GM12872 (cell line): ENCODE data around the gene PMM2.

ENCODE experiments used
- TF ChIP-seq, protein P1 (sequence below): IDR thresholded peaks from 3 replicates; pipeline ENCODE4 v1.5.1; 2011; ENCODE audit warnings: low read depth, mild to moderate bottlenecking, low read length, moderate library complexity; ENCODE audit not compliant: insufficient read depth

PMM2 gene

DNA sequence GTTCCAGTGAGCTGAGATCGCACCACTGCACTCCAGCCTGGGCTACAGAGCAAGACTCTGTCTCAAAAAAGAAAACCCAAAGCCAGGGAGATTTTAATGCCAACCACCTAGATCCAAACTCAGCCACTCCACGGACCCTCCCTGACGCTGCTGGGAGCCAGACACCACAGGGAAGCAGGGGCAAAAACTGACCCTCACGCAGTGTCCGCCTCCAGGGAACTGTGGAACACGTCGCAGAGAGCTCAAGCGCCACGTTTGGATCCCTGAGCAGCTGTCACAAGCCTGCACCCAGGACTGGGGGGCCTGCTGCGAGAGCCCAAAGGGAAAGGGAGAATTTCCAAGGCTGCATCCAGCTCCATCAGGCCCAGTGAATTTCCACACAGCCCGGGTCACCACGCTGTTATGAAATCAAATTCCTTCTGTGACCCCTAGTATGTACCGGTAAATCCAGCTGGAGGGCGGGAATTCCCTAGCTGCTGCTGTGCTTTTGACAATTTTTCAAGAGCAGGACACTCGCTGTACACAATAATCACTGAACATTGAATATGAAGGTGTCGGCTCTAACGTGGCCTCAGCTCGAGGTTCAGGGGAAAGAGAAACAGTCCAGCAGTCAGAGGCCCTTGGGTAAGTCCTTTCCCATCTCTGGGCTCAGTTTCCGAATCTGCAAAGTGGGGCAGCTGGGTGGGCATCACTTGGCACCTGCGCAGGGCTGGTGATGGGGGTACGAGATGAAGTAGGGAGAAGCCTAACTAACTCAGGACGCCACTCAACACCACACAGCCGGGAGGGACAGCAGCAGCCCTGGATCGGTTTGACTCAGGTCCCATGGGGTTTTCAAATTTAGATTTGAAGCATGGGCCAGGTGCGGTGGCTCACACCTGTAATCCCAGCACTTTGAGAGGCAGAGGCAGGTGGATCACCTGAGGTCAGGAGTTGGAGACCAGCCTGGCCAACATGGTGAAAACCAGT lies 62.6 kb downstream of the PMM2 start:
- TF ChIP-seq, protein P1, sequence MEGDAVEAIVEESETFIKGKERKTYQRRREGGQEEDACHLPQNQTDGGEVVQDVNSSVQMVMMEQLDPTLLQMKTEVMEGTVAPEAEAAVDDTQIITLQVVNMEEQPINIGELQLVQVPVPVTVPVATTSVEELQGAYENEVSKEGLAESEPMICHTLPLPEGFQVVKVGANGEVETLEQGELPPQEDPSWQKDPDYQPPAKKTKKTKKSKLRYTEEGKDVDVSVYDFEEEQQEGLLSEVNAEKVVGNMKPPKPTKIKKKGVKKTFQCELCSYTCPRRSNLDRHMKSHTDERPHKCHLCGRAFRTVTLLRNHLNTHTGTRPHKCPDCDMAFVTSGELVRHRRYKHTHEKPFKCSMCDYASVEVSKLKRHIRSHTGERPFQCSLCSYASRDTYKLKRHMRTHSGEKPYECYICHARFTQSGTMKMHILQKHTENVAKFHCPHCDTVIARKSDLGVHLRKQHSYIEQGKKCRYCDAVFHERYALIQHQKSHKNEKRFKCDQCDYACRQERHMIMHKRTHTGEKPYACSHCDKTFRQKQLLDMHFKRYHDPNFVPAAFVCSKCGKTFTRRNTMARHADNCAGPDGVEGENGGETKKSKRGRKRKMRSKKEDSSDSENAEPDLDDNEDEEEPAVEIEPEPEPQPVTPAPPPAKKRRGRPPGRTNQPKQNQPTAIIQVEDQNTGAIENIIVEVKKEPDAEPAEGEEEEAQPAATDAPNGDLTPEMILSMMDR = no peak

DNA sequence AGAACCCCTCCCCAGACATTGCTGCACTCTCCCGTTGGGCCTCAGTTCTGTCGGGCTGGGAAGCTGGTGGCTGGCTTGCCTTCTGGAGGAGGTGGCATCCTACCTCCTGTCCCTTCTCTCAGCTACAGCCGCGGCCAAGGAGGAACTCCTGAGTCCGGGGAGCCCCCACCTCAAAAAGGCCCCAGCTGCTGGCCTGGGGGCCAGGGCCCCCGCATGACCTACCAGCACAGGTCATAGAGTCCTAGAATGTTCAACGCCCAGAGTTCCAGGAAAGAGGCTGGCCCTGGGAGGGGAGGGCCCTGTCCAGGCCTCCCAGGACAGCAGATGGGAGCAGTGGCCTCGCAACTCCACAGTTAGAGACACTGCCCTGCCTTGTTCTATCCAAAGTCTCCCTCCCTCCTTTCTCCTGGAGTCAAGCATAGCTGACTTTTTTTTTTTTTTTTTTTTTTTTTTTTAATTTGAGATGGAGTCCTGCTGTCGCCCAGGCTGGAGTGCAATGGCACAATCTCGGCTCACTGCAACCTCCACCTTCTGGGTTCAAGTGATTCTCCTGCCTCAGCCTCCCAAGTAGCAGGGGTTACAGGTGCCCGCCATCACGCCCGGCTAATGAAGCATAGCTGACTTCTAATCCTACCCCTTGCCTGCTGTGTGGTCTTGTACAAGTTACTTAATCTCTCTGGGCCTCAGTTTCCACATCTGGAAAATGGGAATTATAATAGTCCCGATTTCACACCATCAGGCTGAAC lies 64.1 kb downstream of the PMM2 start:
- TF ChIP-seq, protein P1 = no peak

DNA sequence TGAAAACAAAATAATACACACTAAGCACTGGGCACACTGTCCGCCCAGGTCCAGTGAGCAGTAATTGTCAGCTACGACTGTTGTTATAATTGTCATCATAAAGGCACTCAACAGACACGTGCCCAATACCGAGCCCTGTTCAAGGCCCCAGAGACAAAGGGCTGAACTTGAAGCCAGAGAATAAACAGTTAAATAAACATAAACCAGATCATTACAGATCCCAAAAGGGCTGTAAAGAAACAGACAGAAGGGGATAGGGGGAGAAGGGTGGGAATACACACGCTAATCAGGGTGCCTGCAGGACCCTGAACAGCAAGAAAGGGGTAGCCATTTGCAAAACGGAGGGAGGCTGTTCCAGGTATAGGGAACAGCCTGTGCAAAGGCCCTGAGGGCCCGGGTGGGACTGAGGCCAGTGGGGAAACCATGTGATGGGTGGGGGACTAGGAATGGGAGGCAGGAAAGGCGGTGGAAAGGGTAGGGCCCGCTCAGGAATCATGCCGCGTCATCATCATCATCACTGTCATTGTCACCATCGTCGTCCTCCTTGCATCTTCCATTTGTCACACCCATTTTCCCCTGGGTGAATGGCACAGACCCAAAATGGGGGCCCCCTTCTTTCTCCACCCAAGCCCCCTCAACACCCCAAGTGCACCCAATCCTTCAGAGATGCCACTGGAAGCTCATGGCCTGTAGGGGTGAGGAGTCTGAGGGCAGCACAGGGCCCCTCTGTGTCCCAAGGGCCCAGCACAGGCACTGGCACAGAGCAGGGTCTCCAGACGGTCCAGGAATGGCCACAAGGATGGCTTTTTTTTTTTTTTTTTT lies 64.9 kb downstream of the PMM2 start:
- TF ChIP-seq, protein P1 = no peak

DNA sequence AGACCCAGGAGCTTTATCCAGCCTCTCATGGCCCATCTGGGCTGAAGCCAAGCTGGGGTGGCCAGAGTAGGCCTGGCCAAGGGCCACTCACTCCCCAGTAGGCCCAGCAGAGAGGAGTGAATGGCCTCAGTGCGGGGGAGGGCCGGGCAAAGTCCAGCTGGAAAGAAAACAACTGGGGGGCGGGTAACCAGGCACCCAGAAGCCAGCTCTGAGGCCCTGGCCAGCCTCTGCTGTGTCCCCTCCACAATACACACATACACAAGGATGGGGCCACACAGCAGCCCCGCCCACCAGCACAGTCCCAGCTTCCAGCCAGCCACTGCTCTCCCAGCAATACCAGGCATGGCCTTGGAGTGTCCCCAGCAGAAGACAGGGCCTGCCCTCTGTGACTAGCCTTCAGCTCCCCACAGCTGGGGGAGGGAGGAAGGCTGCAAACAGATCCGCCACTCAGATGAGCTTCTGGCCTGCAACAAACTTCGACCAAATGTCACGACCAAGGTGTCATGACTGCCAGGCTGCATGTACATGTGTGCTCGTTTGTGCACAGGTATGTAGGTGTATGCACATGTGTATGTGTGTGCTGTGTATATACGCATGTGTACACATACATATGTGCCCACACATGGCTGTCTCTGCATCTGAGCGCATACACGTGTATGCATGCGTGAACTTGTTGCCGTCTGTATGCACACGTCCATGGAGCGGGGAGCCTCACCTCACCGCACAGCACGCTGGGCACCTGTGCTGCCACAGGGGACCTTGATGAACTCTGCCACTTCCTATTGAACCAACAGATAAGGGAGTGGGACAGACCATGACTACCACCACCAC lies 66.2 kb downstream of the PMM2 start:
- TF ChIP-seq, protein P1 = no peak

DNA sequence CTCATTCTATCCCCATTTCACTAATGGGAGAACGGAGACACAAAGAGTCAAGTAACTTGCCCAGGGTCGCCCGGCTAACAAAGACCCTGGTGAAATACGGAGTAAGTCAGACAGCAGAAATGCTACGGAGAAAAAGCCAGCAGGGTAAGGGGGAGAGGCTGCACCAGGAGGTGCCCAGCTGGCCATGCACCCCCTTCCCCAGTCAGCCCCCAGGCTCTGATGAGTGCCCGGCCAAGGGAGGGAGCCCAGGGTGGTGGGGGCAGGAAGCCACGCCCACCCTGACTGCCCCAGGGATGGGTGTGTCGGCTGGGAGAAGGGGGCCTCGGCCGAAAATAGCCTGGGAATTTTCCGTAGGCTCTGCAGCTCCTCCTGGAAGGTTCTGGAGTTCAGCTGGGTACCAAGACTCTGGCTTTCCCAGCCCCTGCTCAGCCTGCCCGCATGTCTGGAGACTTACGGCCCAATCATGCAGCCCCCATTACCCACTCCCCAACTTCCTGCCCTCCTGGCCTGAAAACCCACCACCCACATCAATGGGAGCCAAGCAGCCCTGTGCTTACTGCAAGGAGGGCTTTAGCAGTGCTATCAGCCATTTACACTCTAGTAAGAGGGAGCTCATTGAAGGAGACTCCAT lies 67.0 kb downstream of the PMM2 start:
- TF ChIP-seq, protein P1 = no peak

DNA sequence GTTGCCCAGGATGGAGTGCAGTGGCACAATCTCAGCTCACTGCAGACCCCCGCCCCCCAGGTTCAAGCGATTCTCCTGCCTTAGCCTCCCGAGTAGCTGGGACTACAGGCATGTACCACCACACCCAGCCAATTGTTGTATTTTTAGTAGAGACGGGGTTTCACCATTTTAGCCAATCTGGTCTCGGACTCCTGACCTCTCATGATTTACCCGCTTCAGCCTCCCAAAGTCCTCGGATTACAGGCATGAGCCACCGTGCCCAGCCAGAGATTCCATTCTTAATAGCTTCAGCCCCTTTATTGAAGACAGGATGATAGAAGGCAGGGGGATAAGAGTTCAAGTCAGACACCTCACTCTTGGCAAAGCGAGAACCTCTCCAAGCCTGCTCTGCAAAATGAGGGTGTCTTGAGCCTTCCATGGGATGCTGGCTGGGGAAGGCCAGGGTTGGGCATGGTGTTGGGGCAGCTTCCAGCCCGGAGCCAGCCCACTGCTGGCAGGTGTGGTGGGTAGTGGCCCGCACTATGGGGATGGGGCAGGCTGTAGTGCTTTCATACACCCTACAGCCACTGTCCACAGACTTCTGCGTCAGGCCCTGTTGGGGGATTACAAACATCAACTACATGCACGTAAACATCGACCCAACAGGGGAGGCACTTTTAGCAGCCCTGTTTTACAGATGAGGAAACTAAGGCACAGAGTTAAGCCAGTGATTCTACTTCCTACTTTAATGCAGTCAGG lies 67.7 kb downstream of the PMM2 start:
- TF ChIP-seq, protein P1 = no peak
